Endothelial cell of umbilical vein (primary cell): ENCODE results near the gene PGF. TPM values are rescaled to one million over a fixed set of nuclear protein-coding genes. Genes with fewer than 3 reads are reported as not detected.

ENCODE experiments used
- BruUV-seq: library from RNA; stranded (reverse); fragments of 400-500 nt; replicated peaks from 2 replicates; lab custom pipeline; 2021; lab: Mats Ljungman, UMichigan
- CTCF ChIA-PET: fragments of 300-600, 350-600 bp; sonication (Branson Sonifier 250); formaldehyde crosslinking; loops from one replicate; lab custom pipeline; 2021; ENCODE audit warnings: antibody characterized with exemption, inconsistent platforms; lab: Charles Lee
- POLR2A ChIA-PET: fragments of 300-600, 350-600 bp; sonication (Branson Sonifier 250); formaldehyde crosslinking; loops from one replicate; lab custom pipeline; 2021; ENCODE audit warnings: antibody characterized with exemption, inconsistent platforms; lab: Charles Lee
- DNase-seq: peaks from one replicate; pipeline ENCODE4 v3.0.0-alpha.2; 2011; ENCODE audit warnings: low read depth, low spot score
- FAIRE-seq: peaks from 2 replicates; lab custom pipeline; 2011; peaks lifted over from hg19 to GRCh38; lab: Jason Lieb, UNC
- H2AFZ ChIP-seq: 2 replicates; pipeline ENCODE4 v1.6.0; 2012; ENCODE audit warnings: low read depth, low read length, control low read depth, inconsistent platforms
- H3K27ac ChIP-seq: 2 replicates; pipeline ENCODE4 v1.5.1; 2011; ENCODE audit warnings: low read depth, mild to moderate bottlenecking, control low read depth, low read length, moderate library complexity; ENCODE audit not compliant: insufficient read depth
- H3K27me3 ChIP-seq, 2 experiments: 2 replicates each; pipeline versions ENCODE4 v1.6.0 to v1.6.1; 2011; ENCODE audit warnings: low read length in 2 of 2, mixed read lengths in 1 of 2; ENCODE audit not compliant: control insufficient read depth in 2 of 2, insufficient read depth in 2 of 2
- H3K36me3 ChIP-seq, 2 experiments: 2 replicates in 1 of 2; 3 replicates in 1 of 2; pipeline ENCODE4 v1.5.1; 2011; ENCODE audit warnings: low read length in 2 of 2, mild to moderate bottlenecking in 1 of 2, moderate library complexity in 1 of 2; ENCODE audit not compliant: control insufficient read depth in 2 of 2, insufficient read depth in 2 of 2; ENCODE audit errors: extremely low read depth in 1 of 2
- H3K4me1 ChIP-seq: 3 replicates; pipeline ENCODE4 v1.5.1; 2011; ENCODE audit warnings: mild to moderate bottlenecking, low read length; ENCODE audit not compliant: control insufficient read depth, insufficient read depth; ENCODE audit errors: extremely low read depth
- H3K4me2 ChIP-seq: 2 replicates; pipeline ENCODE4 v1.6.1; 2011; ENCODE audit warnings: low read length, control low read depth, mixed read lengths; ENCODE audit not compliant: insufficient read depth
- H3K4me3 ChIP-seq, 3 experiments: fragments of 200-600 bp in 1 of 3; sonication (generic), shearing (Covaris generic) in 1 of 3; replicated peaks in 1 of 3; 2 replicates each; pipeline ENCODE4 v1.5.1; 2011 to 2016; ENCODE audit warnings: control low read depth in 3 of 3, low read length in 3 of 3, mild to moderate bottlenecking in 2 of 3, inconsistent platforms in 1 of 3, low read depth in 1 of 3, moderate library complexity in 1 of 3; ENCODE audit not compliant: insufficient read depth in 1 of 3
- H3K79me2 ChIP-seq: 2 replicates; pipeline ENCODE4 v1.6.0; 2012; ENCODE audit warnings: low read length, inconsistent platforms; ENCODE audit not compliant: control insufficient read depth, insufficient read depth
- H3K9ac ChIP-seq: replicated peaks from 2 replicates; pipeline ENCODE3; 2011; ENCODE audit warnings: low read length, control low read depth; ENCODE audit not compliant: insufficient read depth; ENCODE audit errors: extremely low read depth
- H3K9me1 ChIP-seq: replicated peaks from 3 replicates; pipeline ENCODE4 v1.6.0; 2011; ENCODE audit warnings: mild to moderate bottlenecking, low read length; ENCODE audit not compliant: control insufficient read depth, insufficient read depth; ENCODE audit errors: extremely low read depth
- H3K9me3 ChIP-seq: replicated peaks from 2 replicates; pipeline ENCODE4 v1.5.1; 2012; ENCODE audit warnings: low read length, inconsistent platforms; ENCODE audit not compliant: control insufficient read depth, insufficient read depth
- H4K20me1 ChIP-seq: replicated peaks from 2 replicates; pipeline ENCODE3; 2011; ENCODE audit warnings: mild to moderate bottlenecking, low read length; ENCODE audit not compliant: control insufficient read depth, insufficient read depth; ENCODE audit errors: extremely low read depth
- EZH2 ChIP-seq: IDR thresholded peaks from 2 replicates; pipeline ENCODE4 v1.6.1; 2012; ENCODE audit warnings: borderline replicate concordance, low read depth, mild to moderate bottlenecking, moderate library complexity, low read length, inconsistent platforms; ENCODE audit not compliant: severe bottlenecking
- FOS ChIP-seq: IDR thresholded peaks from 2 replicates; pipeline ENCODE4 v1.6.1; 2011; ENCODE audit warnings: mild to moderate bottlenecking, low read length, moderate library complexity, borderline replicate concordance; ENCODE audit not compliant: insufficient read depth
- GATA2 ChIP-seq: IDR thresholded peaks from 2 replicates; pipeline ENCODE4 v1.7.0; 2011; ENCODE audit warnings: low read depth, mild to moderate bottlenecking, moderate library complexity, mixed read lengths, low read length; ENCODE audit not compliant: insufficient read length, insufficient read depth
- JUN ChIP-seq: IDR thresholded peaks from 2 replicates; pipeline ENCODE4 v1.6.1; 2011; ENCODE audit warnings: borderline replicate concordance, low read depth; ENCODE audit not compliant: insufficient read length, insufficient read depth
- MYC ChIP-seq: IDR thresholded peaks from one replicate; pipeline ENCODE4 v1.6.1; 2011; ENCODE audit warnings: mild to moderate bottlenecking, low read depth, low read length
- POLR2A ChIP-seq: IDR thresholded peaks from 2 replicates; pipeline ENCODE4 v1.6.1; 2012; ENCODE audit warnings: low read depth, mild to moderate bottlenecking, control low read depth, low read length
- POLR2AphosphoS5 ChIP-seq: IDR thresholded peaks from 2 replicates; pipeline ENCODE4 v1.6.1; 2012; ENCODE audit warnings: low read depth, mild to moderate bottlenecking, control low read depth, low read length, moderate library complexity; ENCODE audit not compliant: insufficient read depth
- dilution Hi-C: fragments of 300-500 bp; cut with MboI; formaldehyde crosslinking; loops from one replicate; pipeline ENCODE4 v1.15.0; 2019; ENCODE audit warnings: low sequenced_read_pairs; ENCODE audit not compliant: extremely low pct_ligation_motif_present
- intact Hi-C: fragments of 100-400 bp; cut with micrococcal nuclease; formaldehyde crosslinking; loops from one replicate; pipeline ENCODE4 v1.10.0; 2022
- polyA plus RNA-seq, 4 experiments: library from polyadenylated mRNA; depleted of rRNA in 3 of 4; stranded (reverse) in 3 of 4; unstranded in 1 of 4; fragments of >200 nt; gene quantifications; 2 replicates each; pipeline versions ENCODE4 v1.2.1 to v1.2.3, GENCODE V29; 2011 to 2012; ENCODE audit warnings: missing spikeins in 1 of 4
- total RNA-seq: library from RNA; stranded (reverse); gene quantifications from 2 replicates; pipeline ENCODE4 v1.2.3, GENCODE V29; 2021
- TF ChIP-seq, protein P1 (sequence below): IDR thresholded peaks from 2 replicates; pipeline ENCODE4 v1.6.1; 2011; ENCODE audit not compliant: insufficient read depth, insufficient read length
- TF ChIP-seq, protein P2 (sequence below), 2 donors: IDR thresholded peaks; 1 replicate in 1 of 2; 2 replicates in 1 of 2; pipeline ENCODE4 v1.5.1; 2011; ENCODE audit warnings: low read length in 2 of 2, mild to moderate bottlenecking in 2 of 2, moderate library complexity in 2 of 2, control low read depth in 1 of 2, inconsistent platforms in 1 of 2, low read depth in 1 of 2; ENCODE audit not compliant: insufficient read depth in 1 of 2; ENCODE audit errors: extremely low read depth in 1 of 2

PGF gene
- total and polyA plus RNA-seq, 2 donors (not counting 3 experiments of a cell fraction or from before 2014, with no cell fraction given): 89.0 to 206 TPM

DNA sequence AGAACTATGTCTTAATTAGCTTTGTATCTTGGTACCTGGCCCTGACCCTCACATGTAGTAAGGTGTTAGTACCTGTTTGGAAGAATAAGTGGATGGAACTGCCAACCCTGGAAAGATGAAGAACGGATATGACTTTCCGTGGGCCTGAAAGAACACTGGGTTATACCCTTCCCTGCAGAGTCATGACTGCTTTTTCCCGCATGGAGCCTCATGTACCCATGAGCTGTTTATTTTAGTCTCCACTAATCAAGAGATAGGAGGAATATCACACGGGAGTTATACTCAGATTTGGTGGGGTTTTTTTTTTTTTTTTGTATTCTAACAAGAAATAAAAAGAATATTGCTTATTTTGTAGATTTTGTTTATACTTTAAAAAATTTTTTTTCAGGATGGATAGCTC, 57.8 kb downstream of the PGF start:
- Histone ChIP-seq H3K4me2 (no peak overlapping the region), H3K4me1 (no peaks in the 10 kb centered on the region), H3K79me2 (no peaks in the 10 kb centered on the region), H3K4me3 (no peak overlapping the region), H3K9me3 (no peaks in the 10 kb centered on the region), H3K9ac (no peak overlapping the region), H3K27ac (no peak overlapping the region), H4K20me1 (no peaks in the 10 kb centered on the region), H3K36me3 (peaks cover 52 to 68% of the 10 kb centered on the region in 2 experiments), H3K27me3 (no peaks in the 10 kb centered on the region), H3K9me1 (no peaks in the 10 kb centered on the region), H2AFZ (no peak overlapping the region)
- dilution Hi-C loops (no loop called here), intact Hi-C loops (no loop called here)
- ChIA-PET CTCF (interaction anchor here (0.6 to 8.0 kb wide), 7 partner anchors 8 to 191 kb away, joined by 3 to 61 read pairs (median 4); no protein-coding TSS in a partner anchor), POLR2A (interaction anchor here (0.9 kb wide), 1 partner anchor 19 kb away, joined by 3 read pairs; no protein-coding TSS in a partner anchor)
- TF ChIP-seq, protein P1, sequence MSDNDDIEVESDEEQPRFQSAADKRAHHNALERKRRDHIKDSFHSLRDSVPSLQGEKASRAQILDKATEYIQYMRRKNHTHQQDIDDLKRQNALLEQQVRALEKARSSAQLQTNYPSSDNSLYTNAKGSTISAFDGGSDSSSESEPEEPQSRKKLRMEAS: no peak
- DNase-seq (no peak), FAIRE-seq (no peak)
- BruUV-seq: no TSS peak

DNA sequence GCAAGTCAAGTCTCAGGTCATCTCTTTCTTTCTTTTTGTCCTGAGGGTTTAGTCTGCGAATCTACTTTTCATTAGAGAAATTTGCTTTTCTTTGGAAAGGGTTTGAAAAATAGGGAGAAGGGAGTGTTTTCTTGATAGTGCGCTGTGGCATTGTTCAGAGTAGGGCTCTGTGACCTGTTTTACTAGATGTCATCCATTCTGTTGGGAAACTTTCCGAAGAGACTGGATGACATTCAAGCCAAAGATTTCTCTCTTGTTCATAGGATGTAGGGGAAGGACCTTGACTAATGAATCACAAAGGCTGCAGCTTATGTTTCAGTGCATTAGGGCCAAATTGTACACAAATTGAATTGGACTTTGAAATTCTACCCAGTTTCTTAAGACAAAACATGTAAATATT, 59.0 kb downstream of the PGF start:
- Histone ChIP-seq H3K36me3 (peaks cover 63 to 69% of the 10 kb centered on the region in 2 experiments), H3K9me3 (no peaks in the 10 kb centered on the region), H4K20me1 (no peaks in the 10 kb centered on the region), H3K4me1 (no peaks in the 10 kb centered on the region), H3K27me3 (no peaks in the 10 kb centered on the region), H3K9me1 (no peaks in the 10 kb centered on the region), H3K4me3 (no peak overlapping the region), H3K9ac (no peak overlapping the region), H2AFZ (no peak overlapping the region), H3K27ac (no peak overlapping the region), H3K4me2 (no peak overlapping the region), H3K79me2 (no peaks in the 10 kb centered on the region)
- ChIA-PET CTCF (interaction anchor here (1.4 to 8.0 kb wide), 4 partner anchors 9 to 192 kb away, joined by 4 to 61 read pairs (median 8); no protein-coding TSS in a partner anchor), POLR2A (no interaction called here)
- intact Hi-C loops: no loop called here
- no peak for FAIRE-seq
- DNase-seq: no peak
- no TSS peak for BruUV-seq
- TF ChIP-seq, protein P2, sequence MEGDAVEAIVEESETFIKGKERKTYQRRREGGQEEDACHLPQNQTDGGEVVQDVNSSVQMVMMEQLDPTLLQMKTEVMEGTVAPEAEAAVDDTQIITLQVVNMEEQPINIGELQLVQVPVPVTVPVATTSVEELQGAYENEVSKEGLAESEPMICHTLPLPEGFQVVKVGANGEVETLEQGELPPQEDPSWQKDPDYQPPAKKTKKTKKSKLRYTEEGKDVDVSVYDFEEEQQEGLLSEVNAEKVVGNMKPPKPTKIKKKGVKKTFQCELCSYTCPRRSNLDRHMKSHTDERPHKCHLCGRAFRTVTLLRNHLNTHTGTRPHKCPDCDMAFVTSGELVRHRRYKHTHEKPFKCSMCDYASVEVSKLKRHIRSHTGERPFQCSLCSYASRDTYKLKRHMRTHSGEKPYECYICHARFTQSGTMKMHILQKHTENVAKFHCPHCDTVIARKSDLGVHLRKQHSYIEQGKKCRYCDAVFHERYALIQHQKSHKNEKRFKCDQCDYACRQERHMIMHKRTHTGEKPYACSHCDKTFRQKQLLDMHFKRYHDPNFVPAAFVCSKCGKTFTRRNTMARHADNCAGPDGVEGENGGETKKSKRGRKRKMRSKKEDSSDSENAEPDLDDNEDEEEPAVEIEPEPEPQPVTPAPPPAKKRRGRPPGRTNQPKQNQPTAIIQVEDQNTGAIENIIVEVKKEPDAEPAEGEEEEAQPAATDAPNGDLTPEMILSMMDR (IDR thresholded peaks at IDR 0.05; ENCODE audit: extremely low read depth in 1 of 2, insufficient read depth in 1 of 2, low read depth in 1 of 2, low read length in 2 of 2): no peak
- TF ChIP-seq POLR2A: no peak
- no peak for TF ChIP-seq FOS
- TF ChIP-seq POLR2AphosphoS5: no peak
- TF ChIP-seq JUN: no peak
- TF ChIP-seq, protein P1: no peak
- no peak for TF ChIP-seq MYC
- TF ChIP-seq GATA2: no peak
- no peak for TF ChIP-seq EZH2
- dilution Hi-C loops: no loop called here
